ENCODE measurements around the gene SERAC1.

Gene SERAC1

GRCh38 chr6:158111987-158112386 lies 56.1 kb downstream of the SERAC1 start:
- Histone ChIP-seq H3K4me3 (ENCODE audit: low read depth, low read length) (no peak overlapping the region), H3K4me1 (ENCODE audit: control insufficient read depth, insufficient read depth, low read length) (no peaks in the 10 kb centered on the region), H3K36me3 (ENCODE audit: control insufficient read depth, insufficient read depth, low read length) (no peaks in the 10 kb centered on the region), H3K9me3 (ENCODE audit: control insufficient read depth, insufficient read depth, low read length) (no peaks in the 10 kb centered on the region), H3K27me3 (ENCODE audit: control insufficient read depth, insufficient read depth, low read length) (no peaks in the 10 kb centered on the region), H3K9ac (ENCODE audit: low read depth, low read length) (no peak overlapping the region)

GRCh38 chr6:158110986-158111385 lies 57.1 kb downstream of the SERAC1 start:
- Histone ChIP-seq H3K4me3 (ENCODE audit: low read depth, low read length) (no peak overlapping the region), H3K9me3 (ENCODE audit: control insufficient read depth, insufficient read depth, low read length) (no peaks in the 10 kb centered on the region), H3K36me3 (ENCODE audit: control insufficient read depth, insufficient read depth, low read length) (no peaks in the 10 kb centered on the region), H3K4me1 (ENCODE audit: control insufficient read depth, insufficient read depth, low read length) (no peaks in the 10 kb centered on the region), H3K27me3 (ENCODE audit: control insufficient read depth, insufficient read depth, low read length) (no peaks in the 10 kb centered on the region), H3K9ac (ENCODE audit: low read depth, low read length) (no peak overlapping the region)

- no peaks in the 10 kb centered on the region for H3K4me1 ChIP-seq (ENCODE audit: control insufficient read depth, insufficient read depth, low read length)
Measured at GRCh38 chr6:158109748-158110147, 58.3 kb downstream of the SERAC1 start.

GRCh38 chr6:158104696-158105095 lies 63.4 kb downstream of the SERAC1 start:
- Histone ChIP-seq H3K4me1 (ENCODE audit: control insufficient read depth, insufficient read depth, low read length) (no peaks in the 10 kb centered on the region), H3K27me3 (ENCODE audit: control insufficient read depth, insufficient read depth, low read length) (no peaks in the 10 kb centered on the region), H3K36me3 (ENCODE audit: control insufficient read depth, insufficient read depth, low read length) (no peaks in the 10 kb centered on the region)

More at GRCh38 chr6:158109748-158110147, 58.3 kb downstream of the SERAC1 start:
- Histone ChIP-seq H3K9ac (ENCODE audit: low read depth, low read length) (no peak overlapping the region), H3K27me3 (ENCODE audit: control insufficient read depth, insufficient read depth, low read length) (no peaks in the 10 kb centered on the region), H3K4me3 (ENCODE audit: low read depth, low read length) (no peak overlapping the region), H3K36me3 (ENCODE audit: control insufficient read depth, insufficient read depth, low read length) (no peaks in the 10 kb centered on the region), H3K9me3 (ENCODE audit: control insufficient read depth, insufficient read depth, low read length) (no peaks in the 10 kb centered on the region)

GRCh38 chr6:158103228-158103627 lies 64.8 kb downstream of the SERAC1 start:
- Histone ChIP-seq H3K36me3 (ENCODE audit: control insufficient read depth, insufficient read depth, low read length) (no peaks in the 10 kb centered on the region), H3K9ac (ENCODE audit: low read depth, low read length) (no peak overlapping the region), H3K4me1 (ENCODE audit: control insufficient read depth, insufficient read depth, low read length) (no peaks in the 10 kb centered on the region), H3K27me3 (ENCODE audit: control insufficient read depth, insufficient read depth, low read length) (no peaks in the 10 kb centered on the region), H3K4me3 (ENCODE audit: low read depth, low read length) (no peak overlapping the region), H3K9me3 (ENCODE audit: control insufficient read depth, insufficient read depth, low read length) (no peaks in the 10 kb centered on the region)

More at GRCh38 chr6:158104696-158105095, 63.4 kb downstream of the SERAC1 start:
- H3K4me3 ChIP-seq (ENCODE audit: low read depth, low read length), result no peak overlapping the region
- H3K9me3 ChIP-seq (ENCODE audit: control insufficient read depth, insufficient read depth, low read length), result no peaks in the 10 kb centered on the region
- no peak overlapping the region for H3K9ac ChIP-seq (ENCODE audit: low read depth, low read length)

GRCh38 chr6:158095671-158096070 lies 72.4 kb downstream of the SERAC1 start:
- H3K4me3 ChIP-seq (ENCODE audit: low read depth, low read length), result no peak overlapping the region
- H3K27me3 ChIP-seq (ENCODE audit: control insufficient read depth, insufficient read depth, low read length), result no peaks in the 10 kb centered on the region
- H3K9me3 ChIP-seq (ENCODE audit: control insufficient read depth, insufficient read depth, low read length), result no peaks in the 10 kb centered on the region
- no peak overlapping the region for H3K9ac ChIP-seq (ENCODE audit: low read depth, low read length)
- H3K4me1 ChIP-seq (ENCODE audit: control insufficient read depth, insufficient read depth, low read length), result no peaks in the 10 kb centered on the region
- no peaks in the 10 kb centered on the region for H3K36me3 ChIP-seq (ENCODE audit: control insufficient read depth, insufficient read depth, low read length)

GRCh38 chr6:158095031-158095430 lies 73.0 kb downstream of the SERAC1 start:
- Histone ChIP-seq H3K27me3 (ENCODE audit: control insufficient read depth, insufficient read depth, low read length) (no peaks in the 10 kb centered on the region), H3K9ac (ENCODE audit: low read depth, low read length) (no peak overlapping the region), H3K4me3 (ENCODE audit: low read depth, low read length) (no peak overlapping the region), H3K36me3 (ENCODE audit: control insufficient read depth, insufficient read depth, low read length) (no peaks in the 10 kb centered on the region), H3K9me3 (ENCODE audit: control insufficient read depth, insufficient read depth, low read length) (no peaks in the 10 kb centered on the region), H3K4me1 (ENCODE audit: control insufficient read depth, insufficient read depth, low read length) (no peaks in the 10 kb centered on the region)

- H3K36me3 ChIP-seq (ENCODE audit: control insufficient read depth, insufficient read depth, low read length), result no peaks in the 10 kb centered on the region
- H3K27me3 ChIP-seq (ENCODE audit: control insufficient read depth, insufficient read depth, low read length), result no peaks in the 10 kb centered on the region
- no peak overlapping the region for H3K9ac ChIP-seq (ENCODE audit: low read depth, low read length)
- no peak overlapping the region for H3K4me3 ChIP-seq (ENCODE audit: low read depth, low read length)
- no peaks in the 10 kb centered on the region for H3K9me3 ChIP-seq (ENCODE audit: control insufficient read depth, insufficient read depth, low read length)
- H3K4me1 ChIP-seq (ENCODE audit: control insufficient read depth, insufficient read depth, low read length), result no peaks in the 10 kb centered on the region
Measured at GRCh38 chr6:158092806-158093205, 75.3 kb downstream of the SERAC1 start.

GRCh38 chr6:158087224-158087867 lies 80.7 kb downstream of the SERAC1 start:
- Histone ChIP-seq H3K36me3 (ENCODE audit: control insufficient read depth, insufficient read depth, low read length) (peaks cover 5% of the 10 kb centered on the region), H3K9me3 (ENCODE audit: control insufficient read depth, insufficient read depth, low read length) (no peaks in the 10 kb centered on the region), H3K4me3 (ENCODE audit: low read depth, low read length) (no peak overlapping the region), H3K4me1 (ENCODE audit: control insufficient read depth, insufficient read depth, low read length) (no peaks in the 10 kb centered on the region), H3K27me3 (ENCODE audit: control insufficient read depth, insufficient read depth, low read length) (no peaks in the 10 kb centered on the region), H3K9ac (ENCODE audit: low read depth, low read length) (no peak overlapping the region)

- Histone ChIP-seq H3K9ac (ENCODE audit: low read depth, low read length) (no peak overlapping the region), H3K27me3 (ENCODE audit: control insufficient read depth, insufficient read depth, low read length) (no peaks in the 10 kb centered on the region), H3K4me3 (ENCODE audit: low read depth, low read length) (no peak overlapping the region), H3K4me1 (ENCODE audit: control insufficient read depth, insufficient read depth, low read length) (no peaks in the 10 kb centered on the region), H3K9me3 (ENCODE audit: control insufficient read depth, insufficient read depth, low read length) (no peaks in the 10 kb centered on the region), H3K36me3 (ENCODE audit: control insufficient read depth, insufficient read depth, low read length) (peaks cover 5% of the 10 kb centered on the region)
Measured at GRCh38 chr6:158086504-158087223, 81.4 kb downstream of the SERAC1 start.

- peaks cover 5% of the 10 kb centered on the region for H3K36me3 ChIP-seq (ENCODE audit: control insufficient read depth, insufficient read depth, low read length)
Measured at GRCh38 chr6:158086054-158086503, 82.0 kb downstream of the SERAC1 start.

More at GRCh38 chr6:158086054-158086503, 82.0 kb downstream of the SERAC1 start:
- Histone ChIP-seq H3K4me3 (ENCODE audit: low read depth, low read length) (no peak overlapping the region), H3K9ac (ENCODE audit: low read depth, low read length) (no peak overlapping the region), H3K27me3 (ENCODE audit: control insufficient read depth, insufficient read depth, low read length) (no peaks in the 10 kb centered on the region), H3K4me1 (ENCODE audit: control insufficient read depth, insufficient read depth, low read length) (no peaks in the 10 kb centered on the region), H3K9me3 (ENCODE audit: control insufficient read depth, insufficient read depth, low read length) (no peaks in the 10 kb centered on the region)
